ENCODE results near the gene TMPRSS9. TPM values are rescaled to one million over a fixed set of nuclear protein-coding genes. Genes with fewer than 3 reads are reported as not detected.
A peak's percentile ranks its signal among the peaks of the same experiment; 100 is the strongest.
"Not testable (repeated sequence)": the region's sequence is repeated elsewhere in the genome, so short reads cannot be mapped to it uniquely, and the experiment has no call there.

The TMPRSS9 gene
- total RNA-seq, 1 donor from 2014 or later = not detected

DNA sequence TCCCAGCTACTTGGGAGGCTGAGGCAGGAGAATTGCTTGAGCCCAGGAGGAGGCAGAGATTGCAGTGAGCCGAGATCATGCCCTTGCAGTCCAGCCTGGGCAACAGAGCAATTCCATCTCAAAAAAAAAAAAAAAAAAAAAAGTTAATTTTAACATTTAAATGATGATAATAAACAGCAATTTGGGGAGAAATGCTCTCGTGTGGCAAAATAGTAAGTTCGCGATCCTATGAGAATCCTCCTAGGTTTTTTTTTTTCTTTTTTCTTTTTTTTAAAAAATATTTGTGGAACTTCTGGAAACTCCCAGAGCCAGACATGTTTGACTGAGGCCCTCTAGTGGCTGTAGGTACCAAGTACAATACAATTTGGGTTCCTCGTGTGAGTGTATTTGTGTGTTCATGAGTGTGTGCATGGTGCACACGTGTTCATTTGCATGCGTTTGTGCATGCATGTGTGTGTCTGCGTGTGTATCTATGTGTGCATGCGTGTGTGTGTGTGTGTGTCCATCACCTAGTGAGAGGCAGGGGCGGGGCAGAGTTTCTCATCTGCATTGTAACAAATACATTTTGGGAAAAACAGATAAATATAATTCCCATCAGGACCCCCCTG, 31.2 kb downstream of the TMPRSS9 start:
- peak; percentile 32 for DNase-seq (ENCODE audit: low read depth, low spot score)

DNA sequence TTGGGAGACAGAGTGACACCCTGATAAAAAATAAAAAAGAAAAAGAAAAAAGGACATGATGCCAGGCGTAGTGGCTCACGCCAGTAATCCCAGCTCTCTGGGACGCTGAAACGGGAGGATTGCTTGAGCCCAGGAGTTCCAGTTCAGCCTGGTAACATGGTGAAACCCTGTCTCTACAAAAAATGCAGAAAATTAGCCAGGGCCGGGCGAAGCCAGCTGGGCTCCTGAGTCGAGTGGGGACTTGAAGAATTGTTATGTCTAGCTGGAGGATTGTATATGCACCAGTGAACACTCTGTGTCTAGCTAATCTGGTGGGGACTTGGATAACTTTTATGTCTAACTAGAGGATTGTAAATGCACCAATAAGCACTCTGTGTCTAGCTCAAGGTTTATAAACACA, 32.3 kb downstream of the TMPRSS9 start:
- DNase-seq (ENCODE audit: low read depth, low spot score) = no peak

DNA sequence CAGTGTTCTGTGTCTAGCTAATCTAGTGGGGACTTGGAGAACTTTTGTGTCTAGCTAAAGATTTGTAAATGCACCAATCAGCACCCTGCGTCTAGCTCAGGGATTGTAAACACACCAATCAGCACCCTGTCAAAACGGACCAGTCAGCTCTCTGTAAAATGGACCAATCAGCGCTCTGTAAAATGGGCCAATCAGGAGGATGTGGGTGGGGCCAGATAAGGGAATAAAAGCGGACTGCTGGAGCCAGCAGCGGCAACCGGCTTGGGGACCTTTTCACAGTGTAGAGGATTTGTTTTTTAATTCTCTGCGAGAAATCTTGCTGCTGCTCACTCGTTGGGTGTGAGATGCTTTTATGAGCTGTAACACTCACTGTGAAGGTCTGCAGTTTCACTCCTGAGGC, 32.8 kb downstream of the TMPRSS9 start:
- not testable (repeated sequence) for DNase-seq (ENCODE audit: low read depth, low spot score)

DNA sequence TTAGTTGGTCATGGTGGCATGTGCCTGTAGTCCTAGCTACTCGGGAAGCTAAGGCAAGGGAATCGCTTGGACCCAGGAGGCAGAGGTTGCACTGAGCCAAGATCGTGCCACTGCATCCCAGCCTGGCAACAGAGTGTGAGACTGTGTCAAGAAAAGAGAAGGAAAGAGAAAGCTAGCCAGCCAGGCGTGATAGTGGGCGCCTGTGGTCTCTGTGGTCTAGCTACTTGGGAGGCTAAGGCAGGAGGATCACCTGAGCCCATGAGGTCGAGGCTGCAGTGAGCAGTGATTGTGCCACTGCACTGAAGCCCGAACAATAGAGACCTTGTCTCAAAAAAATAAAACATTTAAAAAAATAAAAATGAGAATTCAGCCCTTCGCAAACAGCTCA, 34.0 kb downstream of the TMPRSS9 start:
- no peak for DNase-seq (ENCODE audit: low read depth, low spot score)

DNA sequence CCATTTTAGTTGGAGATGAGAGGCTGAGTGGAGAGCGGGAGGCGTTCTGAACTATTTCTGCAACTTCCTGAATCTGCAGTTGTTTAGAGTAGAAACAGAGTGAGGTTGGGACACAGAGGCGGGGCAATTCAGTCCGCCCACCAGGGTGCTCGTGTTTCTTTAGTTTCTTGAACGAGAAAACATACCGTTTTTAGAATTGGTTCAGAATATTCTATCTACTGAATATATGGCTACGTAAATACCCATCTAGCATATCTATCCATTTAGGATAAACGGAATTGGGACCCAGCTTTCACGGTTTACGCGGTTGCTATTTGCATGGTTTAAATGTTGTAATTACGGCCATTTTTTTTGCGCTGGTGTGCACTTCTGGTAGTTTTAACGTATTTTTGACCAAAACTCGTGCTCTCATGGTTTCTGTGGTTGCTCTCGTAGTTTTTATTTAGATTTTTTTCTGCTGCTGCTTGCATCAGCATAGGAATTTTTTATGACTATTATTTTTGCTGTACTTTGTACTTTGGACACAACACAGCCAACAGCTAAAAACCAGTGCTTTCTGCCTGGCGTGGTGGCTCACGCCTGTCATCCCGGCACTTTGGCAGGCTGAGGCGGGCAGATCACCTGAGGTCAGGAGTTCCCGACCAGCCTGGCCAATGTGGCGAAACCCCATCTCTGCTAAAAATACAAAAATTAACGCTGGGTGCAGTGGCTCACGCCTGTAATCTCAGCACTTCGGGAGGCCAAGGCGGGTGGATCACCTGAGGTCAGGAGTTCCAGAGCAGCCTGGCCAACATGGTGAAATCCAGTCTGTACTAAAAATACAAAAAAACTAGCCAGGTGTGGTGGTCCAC, 34.6 kb downstream of the TMPRSS9 start:
- no peak for DNase-seq (ENCODE audit: low read depth, low spot score)

DNA sequence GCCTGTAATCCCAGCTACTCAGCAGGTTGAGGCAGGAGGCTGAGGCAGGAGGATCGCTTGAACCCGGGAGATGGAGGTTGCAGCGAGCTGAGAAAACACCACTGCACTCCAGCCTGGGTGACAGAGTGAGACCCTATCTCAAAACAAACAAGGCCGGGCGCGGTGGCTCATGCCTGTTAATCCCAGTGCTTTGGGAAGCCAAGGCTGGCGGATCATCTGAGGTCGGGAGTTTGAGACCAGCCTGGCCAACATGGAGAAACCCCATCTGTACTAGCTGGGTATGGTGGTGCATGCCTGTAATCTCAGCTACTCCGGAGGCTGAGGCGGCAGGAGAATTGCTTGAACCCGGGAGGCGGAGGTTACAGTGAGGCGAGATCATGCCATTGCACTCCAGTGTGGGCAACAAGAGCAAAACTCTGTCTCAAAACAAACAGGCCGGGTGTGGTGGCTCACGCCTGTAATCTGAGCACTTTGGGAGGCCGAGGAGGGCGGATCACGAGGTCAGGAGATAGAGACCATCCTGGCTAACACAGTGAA, 35.3 kb downstream of the TMPRSS9 start:
- not testable (repeated sequence) for DNase-seq (ENCODE audit: low read depth, low spot score)

DNA sequence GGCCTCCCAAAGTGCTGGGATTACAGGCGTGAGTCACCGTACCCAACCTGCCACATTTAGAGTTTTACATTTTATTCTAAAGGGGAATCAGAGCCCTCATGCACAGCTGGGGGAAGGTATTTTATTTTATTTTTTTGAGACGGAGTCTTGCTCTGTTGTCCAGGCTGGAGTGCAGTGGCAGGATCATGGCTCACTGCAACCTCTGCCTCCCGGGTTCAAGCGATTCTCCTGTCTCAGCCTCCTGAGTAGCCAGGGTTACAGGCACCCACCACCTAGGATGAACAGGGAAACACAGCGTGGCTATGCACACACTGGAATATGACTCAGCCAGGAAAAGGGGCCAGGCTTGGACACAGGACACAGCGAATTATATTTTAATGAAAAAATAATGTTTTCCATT, 37.1 kb downstream of the TMPRSS9 start:
- DNase-seq (ENCODE audit: low read depth, low spot score) = not testable (repeated sequence)

DNA sequence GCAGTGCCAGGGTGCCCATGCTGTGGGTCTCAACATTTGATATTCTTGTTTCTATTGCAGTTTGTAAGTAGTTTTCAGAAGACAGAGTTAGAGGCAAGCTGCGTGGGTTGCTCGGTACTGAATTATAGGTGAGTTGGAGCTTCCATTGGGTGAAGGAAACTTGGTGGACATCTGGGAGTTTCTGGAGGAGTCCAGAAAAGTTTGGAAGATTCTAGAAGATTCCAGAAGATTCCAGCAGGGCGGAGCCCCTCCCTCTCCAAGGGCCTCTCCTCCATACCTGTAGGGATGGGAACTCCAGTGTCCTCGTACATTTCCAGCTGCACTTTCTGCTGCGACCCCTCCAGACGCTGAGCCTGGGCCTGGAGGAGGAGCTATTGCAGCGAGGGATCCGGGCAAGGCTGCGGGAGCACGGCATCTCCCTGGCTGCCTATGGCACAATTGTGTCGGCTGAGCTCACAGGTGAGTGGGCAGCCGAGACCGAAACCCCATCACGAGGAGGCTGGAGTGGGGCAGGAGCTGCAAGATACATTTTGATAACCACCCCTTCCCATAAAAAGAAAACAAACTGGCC, 38.8 kb downstream of the TMPRSS9 start:
- DNase-seq (ENCODE audit: low read depth, low spot score) = no peak

DNA sequence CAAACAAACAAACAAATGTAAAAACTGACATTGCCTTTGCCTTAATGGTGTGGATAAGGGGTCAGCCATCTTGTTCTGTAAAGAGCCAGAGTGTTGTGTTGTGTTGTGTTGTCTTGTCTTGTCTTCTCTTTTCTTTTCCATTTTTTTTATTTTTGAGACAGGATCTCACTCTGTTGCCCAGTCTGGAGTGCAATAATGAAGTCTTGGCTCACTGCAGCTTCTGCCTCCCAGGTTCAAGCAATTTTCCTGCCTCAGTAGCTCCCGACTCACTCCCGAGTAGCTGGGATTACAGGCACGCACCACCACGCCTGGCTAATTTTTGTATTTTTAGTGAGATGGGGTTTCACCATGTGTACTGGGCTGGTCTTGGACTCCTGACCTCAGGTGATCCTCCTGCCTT, 39.5 kb downstream of the TMPRSS9 start:
- no peak for DNase-seq (ENCODE audit: low read depth, low spot score)

DNA sequence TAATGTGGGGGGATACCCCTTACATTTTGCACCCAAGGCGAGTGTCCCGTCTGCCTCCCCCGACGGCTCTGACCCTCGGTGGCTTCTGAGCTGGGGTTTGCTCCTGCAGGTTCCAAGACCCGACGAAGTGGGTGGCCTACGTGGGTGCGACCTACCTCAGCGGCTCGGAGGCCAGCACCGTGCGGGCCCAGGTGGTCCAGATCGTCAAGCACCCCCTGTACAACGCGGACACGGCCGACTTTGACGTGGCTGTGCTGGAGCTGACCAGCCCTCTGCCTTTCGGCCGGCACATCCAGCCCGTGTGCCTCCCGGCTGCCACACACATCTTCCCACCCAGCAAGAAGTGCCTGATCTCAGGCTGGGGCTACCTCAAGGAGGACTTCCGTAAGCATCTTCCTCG, 48.2 kb downstream of the TMPRSS9 start:
- no peak for DNase-seq (ENCODE audit: low read depth, low spot score)

DNA sequence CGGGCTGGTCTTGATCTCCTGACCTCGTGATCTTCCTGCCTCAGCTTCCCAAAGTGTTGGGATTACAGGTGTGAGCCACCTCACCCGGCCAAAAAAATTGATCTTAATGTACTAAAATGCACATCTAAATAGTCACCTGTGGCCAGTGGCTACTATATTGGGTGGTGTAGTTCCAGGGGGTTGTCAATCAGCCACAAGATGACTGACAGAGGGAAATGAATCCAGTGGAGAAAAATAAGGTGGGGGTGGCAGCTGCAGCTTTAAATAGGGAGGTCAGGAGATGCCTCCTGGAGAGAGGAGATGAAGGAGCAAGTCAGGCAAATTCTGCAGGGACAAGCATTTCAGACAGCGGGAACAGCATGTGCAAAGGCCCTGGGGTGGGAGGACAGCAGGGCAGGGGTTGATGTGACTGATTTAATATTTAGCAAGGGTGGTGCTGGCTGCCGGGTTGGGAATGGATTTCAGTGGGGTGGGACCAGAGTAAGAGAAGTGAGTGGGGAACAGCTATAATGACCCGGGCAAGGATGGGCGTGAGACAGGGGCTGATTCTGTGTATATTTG, 49.4 kb downstream of the TMPRSS9 start:
- DNase-seq (ENCODE audit: low read depth, low spot score) = no peak

DNA sequence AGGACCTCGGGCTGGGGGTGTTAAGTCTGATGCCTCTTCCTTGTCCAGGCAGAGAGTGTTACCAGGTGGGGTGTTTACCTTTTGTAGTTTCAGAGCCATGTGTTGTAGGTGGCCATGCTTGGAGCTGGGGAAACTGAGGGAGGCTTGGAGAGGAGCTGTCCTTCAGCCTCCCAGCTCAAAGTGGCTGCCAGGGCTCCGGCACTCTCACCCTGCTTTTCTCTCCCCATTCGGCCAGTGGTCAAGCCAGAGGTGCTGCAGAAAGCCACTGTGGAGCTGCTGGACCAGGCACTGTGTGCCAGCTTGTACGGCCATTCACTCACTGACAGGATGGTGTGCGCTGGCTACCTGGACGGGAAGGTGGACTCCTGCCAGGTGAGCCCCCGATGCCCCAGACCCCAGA, 50.0 kb downstream of the TMPRSS9 start:
- DNase-seq (ENCODE audit: low read depth, low spot score) = no peak

DNA sequence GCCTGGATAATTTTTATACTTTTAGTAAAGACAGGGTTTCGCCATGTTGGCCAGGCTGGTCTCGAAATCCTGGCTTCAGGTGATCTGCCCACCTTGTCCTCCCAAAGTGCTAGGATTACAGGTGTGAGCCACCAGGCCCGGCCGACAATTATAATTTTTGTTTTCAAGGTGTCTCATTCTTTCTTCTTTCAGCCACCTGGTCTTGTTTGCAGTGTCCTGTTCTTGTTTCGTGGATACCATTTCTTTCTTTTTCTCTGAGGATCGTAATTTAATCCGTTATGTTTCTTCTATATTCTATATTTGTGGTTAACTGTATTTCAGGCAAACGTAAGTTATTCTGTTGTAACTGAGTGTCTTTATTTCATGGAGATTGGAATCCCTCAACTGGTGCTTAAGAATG, 51.6 kb downstream of the TMPRSS9 start:
- no peak for DNase-seq (ENCODE audit: low read depth, low spot score)

DNA sequence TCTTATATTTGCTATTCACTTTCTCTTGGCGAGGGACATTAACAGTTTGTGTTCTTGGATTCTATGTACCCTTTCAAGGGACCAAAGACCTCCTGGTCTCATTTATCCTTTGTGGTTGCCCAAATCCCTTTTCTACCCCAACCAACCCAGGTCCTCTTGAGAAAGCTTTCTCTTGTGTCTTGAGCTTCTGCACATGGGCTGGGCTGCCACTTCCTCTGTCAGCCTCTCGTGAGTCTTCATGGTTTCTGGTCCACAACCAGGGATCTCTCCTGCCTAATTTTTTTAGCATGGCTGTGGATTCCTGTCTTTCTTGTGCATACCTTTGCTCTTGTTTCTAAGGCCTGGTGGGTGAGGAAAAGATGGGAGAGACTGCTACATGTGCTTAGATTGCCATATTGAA, 52.4 kb downstream of the TMPRSS9 start:
- no peak for DNase-seq (ENCODE audit: low read depth, low spot score)

DNA sequence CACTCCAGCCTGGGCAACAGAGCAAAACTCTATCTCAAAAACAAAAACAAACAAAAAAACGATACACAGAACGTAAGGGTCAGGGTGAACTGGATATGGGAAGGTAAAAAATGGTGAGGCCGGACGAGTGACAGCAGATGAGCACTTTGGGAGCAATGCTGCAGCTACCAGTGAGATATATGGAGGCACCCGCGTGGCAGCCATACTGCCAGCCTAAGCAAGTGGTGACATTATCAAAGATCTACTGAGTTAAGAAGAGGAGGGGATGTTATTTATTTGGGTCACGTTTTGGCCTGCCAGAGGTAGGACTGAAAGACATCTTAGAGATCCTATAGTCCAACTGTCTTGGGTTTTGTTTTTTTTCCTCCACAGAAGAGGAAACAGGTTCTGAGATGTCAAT, 53.1 kb downstream of the TMPRSS9 start:
- no peak for DNase-seq (ENCODE audit: low read depth, low spot score)

DNA sequence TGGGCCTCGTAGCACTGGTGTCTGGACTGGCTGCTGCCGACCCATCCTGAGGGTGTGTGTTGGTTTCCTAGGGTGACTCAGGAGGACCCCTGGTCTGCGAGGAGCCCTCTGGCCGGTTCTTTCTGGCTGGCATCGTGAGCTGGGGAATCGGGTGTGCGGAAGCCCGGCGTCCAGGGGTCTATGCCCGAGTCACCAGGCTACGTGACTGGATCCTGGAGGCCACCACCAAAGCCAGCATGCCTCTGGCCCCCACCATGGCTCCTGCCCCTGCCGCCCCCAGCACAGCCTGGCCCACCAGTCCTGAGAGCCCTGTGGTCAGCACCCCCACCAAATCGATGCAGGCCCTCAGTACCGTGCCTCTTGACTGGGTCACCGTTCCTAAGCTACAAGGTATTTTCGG, 53.6 kb downstream of the TMPRSS9 start:
- no peak for DNase-seq (ENCODE audit: low read depth, low spot score)

DNA sequence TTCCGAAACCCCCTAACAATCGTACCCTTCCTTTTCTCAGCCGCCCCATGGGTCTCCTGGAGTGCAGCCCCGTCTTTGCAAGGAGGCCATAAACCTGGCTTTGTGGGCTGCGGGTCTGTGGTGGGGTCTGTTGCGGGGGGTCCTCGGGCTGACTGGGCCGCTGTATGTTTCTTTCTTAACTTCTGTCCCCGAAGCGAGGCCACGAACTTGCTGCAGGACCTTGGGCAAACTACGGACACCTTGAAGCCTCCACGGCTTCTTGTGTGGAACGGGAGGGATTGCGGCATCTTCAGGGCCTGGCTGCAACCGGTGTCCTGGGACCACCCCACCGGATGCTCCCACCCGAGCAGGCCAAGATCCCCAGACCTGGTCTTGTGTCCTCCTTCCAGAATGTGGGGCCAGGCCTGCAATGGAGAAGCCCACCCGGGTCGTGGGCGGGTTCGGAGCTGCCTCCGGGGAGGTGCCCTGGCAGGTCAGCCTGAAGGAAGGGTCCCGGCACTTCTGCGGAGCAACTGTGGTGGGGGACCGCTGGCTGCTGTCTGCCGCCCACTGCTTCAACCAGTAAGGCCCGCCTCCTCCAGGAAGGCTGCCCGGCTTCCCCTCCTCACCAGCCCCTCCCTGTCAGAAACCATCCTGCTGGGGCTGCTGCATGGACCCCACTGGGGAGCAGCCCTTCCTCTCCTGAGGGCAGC, 55.4 kb downstream of the TMPRSS9 start:
- DNase-seq (ENCODE audit: low read depth, low spot score) = no peak

DNA sequence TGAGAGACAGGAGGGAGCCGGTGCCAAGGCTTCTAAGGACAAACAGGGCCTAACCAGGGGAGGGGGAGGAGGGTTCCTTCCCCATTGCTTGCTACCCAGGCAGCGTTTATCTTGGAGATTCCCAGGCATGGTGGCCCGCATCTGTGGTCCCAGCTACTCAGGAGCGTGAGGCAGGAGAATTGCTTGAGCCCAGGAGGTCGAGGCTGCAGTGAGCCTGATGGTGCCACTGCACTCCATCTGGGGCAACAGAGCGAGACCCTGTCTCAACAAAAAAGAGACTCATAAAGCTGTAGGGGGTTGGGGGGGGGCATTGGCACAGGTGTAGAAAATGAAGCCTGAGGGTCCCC, 55.9 kb downstream of the TMPRSS9 start:
- no peak for DNase-seq (ENCODE audit: low read depth, low spot score)

DNA sequence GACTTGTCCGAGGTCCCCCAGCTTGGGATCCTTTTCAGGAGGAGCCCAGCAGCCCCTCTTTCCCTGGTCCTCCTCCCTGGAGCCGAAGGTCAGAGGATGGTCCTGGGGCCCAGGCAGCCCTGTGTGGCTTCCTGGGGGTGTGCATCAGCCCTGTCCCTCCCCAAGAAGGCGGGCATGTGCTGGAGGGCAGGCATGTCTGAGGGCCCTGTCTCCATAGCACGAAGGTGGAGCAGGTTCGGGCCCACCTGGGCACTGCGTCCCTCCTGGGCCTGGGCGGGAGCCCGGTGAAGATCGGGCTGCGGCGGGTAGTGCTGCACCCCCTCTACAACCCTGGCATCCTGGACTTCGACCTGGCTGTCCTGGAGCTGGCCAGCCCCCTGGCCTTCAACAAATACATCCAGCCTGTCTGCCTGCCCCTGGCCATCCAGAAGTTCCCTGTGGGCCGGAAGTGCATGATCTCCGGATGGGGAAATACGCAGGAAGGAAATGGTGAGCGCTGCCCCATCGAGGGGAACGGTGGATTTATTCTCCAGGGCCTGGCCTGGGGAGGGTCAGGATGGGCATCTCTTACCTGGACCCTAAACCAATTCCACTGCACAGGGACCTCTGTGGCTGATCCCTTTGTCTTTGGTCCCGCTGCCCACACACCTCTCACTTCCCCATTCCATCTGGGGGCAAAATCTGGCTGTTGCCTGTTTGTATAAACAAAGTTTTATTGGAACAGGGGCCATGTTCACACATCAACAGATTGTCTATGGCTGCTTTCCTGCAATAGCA, 56.4 kb downstream of the TMPRSS9 start:
- DNase-seq (ENCODE audit: low read depth, low spot score) = no peak

DNA sequence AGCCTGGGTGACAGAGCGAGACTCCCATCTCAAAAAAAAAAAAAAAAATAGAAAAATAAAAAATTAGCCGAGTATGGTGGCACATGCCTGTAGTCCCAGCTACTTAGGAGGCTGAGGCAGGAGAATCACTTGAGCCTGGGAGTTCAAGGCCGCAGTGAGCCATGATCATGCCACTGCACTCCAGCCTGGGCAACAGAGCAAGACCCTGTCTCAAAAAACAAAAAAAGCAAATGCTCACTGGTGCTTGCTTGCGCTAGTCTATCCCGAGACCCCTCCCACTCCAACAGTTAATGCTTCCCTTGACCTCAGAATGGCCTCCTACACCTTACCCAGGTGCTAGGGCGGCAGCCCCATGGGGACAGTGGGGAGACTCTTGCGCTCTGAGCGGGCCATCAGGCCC, 57.4 kb downstream of the TMPRSS9 start:
- DNase-seq (ENCODE audit: low read depth, low spot score) = not testable (repeated sequence)

DNA sequence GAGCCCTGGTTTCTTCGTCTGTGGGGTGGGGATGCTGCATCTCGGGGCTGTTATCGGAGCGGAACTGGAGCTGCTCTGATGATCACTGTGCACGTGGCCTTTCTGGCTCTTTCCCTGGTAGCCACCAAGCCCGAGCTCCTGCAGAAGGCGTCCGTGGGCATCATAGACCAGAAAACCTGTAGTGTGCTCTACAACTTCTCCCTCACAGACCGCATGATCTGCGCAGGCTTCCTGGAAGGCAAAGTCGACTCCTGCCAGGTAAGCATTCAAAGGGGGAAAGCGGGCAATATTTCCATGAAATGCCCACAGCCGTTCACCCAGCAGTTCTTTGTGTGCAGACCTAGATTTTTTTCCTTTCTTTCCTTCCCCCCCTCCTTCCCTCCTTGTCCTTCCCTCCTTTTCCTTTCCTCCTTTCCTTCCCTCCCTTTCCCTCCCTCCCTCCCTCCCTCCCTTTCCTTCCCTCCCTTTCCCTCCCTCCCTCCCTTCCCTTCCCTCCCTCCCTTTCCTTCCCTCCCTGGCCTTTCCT, 57.9 kb downstream of the TMPRSS9 start:
- DNase-seq (ENCODE audit: low read depth, low spot score) = no peak

Measured in pulmonary artery endothelial cell (primary cell).